ENCODE measurements around the gene CHST13.

Gene CHST13

DNA sequence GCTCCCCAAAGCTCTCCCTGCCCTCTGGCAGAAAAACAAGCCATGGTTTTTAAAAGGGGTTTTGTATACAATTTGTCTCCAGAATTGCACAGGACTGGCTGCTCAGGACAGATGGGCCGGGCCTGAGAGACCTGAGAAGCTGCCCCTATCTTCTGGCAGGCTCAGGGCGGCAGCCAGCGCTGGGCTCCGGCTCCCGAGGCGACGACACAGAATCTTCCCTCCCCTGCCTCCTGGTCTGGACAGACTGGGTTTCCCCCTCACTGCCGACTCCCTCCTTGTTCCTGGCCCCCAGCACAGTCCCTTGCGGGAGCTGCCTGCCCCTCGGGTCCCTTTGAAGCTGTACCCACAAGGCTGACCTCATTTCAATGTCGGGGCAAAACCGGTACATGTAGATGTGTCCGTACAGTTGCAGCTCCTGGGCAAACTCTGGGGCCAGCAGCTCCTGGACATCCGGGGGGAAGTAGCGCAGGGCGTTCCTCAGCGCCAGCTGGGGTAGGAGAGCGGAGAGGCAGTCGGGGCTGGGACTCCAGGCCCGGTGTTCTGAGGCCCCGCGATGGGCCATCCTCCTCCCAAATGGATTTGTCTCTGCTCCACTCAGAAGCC lies 13.5 kb upstream of the CHST13 start:
- DNase-seq, result no peak

DNA sequence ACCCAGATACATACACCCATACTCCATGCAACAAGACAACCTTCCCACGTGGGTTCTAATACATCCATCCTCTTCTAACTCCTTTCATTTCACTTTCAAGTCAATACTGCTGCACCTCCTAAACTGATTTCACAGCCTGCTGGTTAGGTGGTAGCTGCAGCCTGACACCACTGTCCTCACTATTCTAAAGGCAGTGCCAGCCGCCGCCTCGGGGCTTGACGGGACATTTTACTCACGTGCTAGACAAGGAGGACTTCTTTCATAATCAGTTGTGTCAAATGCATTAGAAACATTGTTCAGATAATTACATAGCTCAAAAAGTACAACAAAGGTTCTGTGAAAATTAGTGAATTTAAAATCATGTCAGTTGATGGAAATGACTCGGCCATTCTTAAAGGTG lies 12.7 kb upstream of the CHST13 start:
- no peak for DNase-seq

DNA sequence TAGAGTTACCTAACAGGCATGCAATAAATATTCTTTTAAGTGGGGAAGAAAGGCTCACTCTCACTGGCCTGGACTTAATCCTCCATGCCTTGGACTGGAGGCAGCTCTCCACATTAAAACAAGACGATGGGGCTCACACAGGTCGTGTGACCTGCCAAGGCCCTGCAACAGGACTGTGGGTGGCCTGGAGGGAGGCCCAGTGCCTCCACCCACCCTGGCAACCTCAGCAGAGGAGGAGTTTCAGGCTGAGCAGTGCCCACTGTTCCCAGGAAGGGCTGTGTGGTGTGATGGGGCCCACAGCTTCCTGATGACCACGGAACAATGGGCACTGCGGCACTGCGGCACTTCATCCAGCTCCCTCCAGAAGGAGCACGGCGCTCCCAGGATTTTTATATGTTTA lies 11.9 kb upstream of the CHST13 start:
- no peak for DNase-seq

DNA sequence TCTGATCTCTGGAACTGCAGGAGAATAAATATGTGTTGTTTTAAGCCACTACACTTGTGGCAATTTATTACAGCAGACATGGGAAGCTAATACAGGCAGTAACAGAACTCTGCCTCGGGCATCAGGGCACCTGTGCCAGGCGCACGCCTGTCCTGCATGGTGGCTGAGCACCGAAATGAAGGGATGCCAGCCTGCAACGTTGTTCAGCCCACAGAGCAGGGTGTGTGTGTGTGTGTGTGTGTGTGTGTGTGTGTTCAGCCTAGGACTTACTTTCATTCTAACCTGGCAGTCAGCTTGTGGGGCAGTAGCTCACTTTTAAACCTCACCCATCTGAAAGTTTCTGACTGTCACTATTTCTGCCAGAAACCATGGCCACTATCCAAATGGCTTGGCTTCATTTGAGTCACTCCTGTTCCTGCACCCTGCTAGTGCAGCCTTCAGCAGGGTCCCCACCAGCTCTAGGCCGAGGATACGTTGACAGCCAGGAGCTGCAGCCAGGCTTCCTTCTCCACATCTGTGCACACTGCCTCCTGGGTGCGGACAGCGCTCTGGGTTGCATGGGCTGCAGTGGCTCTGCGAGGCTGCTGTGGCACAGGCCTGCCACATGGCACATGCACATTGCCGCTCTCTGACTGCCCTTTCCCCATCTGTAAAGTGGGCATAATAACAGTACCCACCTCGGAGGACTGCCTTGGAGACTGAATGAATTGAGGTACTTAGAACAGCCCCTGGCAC lies 10.9 kb upstream of the CHST13 start:
- DNase-seq, result no peak

DNA sequence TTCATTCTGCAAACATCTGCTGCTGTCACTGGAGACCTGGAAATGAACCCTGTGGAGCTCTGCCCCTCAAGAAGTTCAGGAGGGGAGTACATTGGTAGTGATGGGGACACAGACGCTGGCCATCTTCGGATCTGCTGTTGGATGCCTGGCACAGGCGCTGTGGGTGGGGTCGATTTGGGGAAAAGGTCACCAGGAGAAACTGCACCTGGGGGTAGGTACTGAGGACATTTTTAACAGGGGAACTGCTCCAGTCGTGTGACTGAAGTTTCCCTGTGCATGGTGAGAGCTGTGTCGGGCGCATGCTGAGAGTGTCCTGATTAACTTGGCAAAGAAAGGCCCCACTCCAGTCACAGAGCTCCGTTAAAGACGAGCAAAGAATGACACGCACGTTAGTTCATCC lies 9.8 kb upstream of the CHST13 start:
- DNase-seq, result no peak

DNA sequence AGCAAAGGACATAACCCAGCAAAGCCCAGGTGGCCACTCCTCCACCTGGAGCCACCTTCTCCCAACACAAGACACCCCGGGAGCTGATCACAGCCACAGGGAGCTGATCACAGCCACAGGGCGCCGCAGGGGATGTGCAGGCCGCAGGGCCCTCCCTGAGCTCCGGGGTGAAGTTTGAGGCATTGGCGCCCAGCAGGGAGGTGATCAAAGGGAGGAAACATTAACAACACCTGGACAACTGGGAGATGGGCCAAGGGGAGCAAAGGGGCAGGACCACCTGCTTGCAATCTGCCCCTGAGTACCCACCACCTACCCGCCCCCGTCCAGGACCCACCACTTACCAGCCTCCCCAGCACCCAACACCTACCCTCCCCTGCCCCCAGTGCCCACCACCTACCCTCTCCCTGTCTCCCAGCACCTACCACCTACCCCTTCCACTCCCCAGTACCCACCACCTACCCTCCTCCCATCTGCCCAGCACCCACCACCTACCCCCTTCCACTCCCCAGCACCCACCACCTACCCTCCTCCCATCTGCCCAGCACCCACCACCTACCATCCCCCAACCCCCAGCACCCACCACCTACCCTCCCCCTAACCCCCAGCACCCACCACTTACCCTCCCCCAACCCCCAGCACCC lies 8.8 kb upstream of the CHST13 start:
- DNase-seq, result no peak

DNA sequence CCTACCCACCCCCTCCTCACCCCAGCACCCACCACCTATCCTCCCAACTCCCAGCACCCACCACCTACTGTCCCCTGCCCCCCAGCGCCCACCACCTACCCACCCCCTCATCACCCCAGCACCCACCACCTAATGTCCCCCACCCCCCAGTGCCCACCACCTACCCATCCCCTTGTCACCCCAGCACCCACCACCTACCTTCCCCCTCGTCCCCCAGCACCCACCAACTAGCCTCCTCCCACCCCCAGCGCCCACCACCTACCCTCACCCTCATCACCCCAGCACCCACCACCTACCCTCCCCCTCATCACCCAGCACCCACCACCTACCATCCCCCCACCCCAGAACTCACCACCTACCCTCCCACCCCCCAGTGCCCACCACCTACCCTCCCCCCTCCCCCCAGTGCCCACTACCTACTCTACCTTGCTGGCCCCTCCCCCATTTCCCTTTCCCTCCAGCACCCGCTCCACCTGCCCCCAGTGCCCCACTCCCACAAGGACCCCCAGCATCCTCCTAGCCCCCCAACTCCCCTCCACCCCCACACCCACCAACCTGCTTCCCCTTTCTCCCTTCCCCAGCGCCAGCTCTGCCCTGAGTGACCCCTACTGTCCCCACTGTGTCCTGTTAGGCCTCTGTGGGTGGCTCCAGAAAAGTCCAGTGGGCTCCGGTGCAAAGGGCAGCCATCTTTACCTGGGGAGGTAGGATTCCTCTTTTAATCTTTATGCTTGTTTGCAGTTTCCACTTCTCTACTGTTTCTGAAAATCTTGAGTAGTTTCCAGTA lies 7.6 kb upstream of the CHST13 start:
- no peak for DNase-seq

DNA sequence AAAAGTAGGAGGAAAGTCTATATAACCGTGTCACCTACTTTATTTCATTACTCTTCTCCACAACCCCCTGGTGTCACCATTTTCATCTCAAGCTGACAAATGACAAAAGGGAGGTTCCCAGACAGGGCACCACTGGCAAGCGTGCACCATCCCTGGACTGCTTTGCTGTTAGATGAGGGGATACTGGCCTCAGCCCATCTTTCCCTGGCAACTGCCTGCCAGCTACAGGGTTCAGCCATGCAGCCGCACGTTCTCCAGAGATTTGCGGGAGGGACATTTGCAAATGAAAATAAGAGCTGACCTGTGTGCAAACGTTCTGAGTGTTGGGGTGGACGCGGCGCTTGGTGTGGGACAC lies 7.0 kb upstream of the CHST13 start:
- no peak for DNase-seq

DNA sequence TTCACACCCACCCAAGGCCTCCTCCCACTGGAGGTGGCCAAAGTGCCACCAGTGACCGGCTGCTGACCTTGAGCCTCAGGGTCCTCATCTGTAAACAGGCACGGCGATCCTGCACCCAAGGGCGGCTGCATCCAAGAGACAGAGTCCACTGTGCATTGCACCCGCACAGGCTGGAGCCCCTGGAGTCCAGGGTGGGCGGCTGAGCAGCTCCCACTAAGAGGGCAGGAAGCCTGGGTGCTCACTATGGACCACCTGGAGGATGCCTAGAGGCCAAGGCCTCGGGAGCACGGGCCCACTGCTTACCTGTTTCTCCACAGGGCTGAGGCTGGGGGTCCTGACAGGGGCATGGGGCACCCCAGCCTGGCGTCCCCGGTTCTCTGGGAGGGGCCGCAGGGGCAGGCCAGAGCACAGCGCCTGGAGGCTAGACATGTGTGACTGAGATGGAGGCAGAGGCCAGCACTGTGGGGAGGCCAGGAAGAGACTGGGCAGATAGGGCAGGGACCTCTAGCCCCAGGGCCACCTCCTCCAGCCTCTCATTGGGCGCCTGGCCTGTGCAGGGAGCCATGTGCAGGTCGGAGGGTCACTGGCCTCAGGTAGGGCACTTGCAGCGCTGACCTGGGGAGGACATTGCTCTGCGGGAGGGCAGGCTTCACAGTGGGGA lies 6.5 kb upstream of the CHST13 start, which contains the start of gene UROC1:
Gene UROC1 (minus strand): TSS at position 483 of the 661 bp plus-strand sequence. CDS start 54 bp downstream, at position 429.
- no peak for DNase-seq

DNA sequence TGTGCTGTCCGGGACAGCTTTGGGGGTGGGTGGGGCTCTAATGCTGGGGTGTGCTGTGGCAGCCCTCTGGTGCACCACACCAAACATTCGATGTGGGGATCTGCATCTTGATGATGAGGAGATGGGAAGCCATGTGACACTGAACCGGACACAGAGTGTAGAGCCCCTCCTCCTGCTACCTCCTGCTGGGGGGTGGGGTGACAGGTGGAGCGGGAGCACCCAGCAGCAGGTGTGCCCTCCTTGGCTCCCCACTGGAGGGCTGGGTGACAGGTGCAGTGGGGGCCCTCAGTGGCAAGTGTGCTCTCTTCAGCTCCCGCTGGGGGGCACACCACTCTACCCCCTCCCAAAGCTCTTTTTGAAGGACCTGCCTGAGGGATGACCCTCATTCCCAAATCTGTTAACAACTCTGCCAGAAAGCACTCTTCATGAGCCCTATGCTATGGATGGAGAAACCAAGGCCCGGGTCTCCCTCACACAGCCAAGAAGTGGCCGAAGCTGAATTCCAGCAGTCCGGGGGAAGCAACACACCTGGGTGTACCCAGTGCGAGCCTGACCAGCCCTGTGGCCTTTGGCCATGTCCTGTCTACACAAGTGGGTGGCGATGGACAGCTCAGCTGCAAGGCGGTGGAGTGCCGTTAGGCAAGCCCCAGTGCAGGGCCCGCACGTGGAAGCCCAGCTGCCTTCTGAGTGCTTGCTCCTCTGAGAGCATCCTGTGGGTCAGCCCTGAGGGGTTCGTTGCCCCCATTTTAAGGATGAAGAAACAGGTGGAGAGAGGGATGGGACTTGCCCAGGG lies 5.8 kb upstream of the CHST13 start:
- DNase-seq, result no peak

DNA sequence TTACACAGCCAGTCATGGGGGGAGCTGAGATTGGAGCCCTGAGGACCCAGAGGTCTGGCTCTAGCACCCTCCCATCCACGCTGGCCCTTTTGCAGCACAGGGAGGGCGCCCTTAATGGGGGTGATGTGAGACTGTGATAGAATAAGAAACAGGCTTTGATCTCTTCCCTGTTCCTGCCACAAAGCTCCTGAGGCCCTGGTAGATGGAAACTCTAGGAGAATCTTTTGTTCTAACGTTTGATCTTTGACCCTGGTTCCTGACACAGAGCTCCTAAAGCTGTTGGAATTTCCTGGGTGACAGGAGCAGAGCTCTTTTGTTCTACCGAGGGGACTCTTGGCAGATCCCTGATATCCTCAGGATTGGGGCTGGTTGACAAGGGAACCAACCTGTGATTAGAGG lies 5.2 kb upstream of the CHST13 start:
- DNase-seq, result no peak

DNA sequence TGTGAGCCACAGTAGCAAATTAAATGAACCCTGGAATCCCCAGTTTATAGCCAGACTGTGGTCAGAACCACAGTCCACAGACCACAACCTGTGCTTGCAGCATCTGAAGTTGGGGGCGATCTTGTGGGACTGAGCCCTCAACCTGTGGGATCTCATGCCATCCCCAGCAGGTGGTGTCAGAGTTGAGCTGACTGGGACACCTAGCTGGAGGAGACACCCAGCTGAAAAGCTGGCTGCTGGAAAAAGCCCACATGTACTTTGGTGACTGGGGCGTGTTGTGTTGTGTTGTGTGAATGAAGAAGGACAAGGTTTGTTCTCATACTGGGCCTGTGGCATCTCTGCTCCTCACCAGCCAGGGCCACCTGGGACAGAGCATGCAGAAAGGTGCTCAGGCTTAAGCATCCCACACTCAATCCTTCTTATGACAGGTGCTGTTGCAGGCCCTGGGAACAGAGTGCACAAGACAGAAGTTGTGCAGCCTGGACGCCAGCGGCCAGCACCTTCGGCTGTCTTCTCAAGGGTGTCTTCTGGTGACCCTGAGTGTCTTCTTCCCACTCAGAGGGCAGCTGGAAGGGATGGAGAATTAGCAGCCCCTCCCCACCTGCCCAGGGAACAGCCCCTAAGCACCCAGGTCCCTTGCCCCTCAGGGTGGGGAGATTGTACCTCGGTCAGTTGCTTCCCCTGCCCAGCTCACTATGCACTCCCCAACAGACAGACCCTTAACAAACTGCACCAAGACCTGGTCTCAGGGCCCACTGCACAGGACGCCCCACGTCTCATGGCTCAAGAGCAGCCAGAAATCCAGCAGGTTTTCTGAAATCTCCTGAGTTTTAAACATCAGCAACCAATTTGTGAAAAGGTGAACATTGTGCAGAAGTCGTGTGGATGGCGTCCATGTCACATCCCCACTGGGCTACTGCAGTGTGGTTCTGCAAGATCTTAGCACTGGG lies 4.2 kb upstream of the CHST13 start:
- no peak for DNase-seq

DNA sequence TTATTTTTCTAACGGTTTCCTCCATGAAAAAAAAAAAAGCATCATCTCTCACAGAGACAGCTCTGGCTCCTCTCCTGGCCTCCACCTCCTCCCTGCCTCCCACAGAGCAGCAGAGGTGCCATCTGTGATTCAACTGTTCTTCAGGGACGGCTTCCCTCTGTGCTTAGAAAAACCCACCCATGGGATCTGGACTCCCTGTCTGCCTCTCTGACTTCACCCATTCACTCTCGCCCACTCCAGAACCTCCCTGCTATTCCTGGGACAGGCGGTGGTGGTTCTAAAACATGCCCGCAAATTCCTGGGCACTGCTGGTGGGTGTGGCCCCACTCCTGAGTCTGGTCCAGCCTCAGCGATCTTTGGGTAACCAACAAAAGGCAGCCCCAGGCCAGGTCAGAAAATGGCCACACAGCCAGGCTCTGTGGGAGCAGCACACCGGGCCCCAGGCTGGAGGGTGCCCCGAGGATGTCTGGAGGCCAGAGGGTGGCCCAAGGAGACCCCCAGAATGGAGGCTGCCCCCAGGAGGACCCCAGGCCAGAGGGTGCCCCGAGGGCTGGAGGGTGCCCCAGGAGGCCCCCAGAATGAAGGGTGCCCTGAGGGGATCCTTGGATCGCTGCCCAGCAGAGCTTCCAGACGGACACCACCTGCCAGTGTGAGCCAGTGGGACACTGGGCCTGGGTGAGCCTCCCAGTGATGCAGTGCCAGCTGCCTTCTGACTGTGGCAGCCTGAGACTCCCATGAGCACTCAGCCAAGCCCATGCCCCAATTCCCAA lies 2.6 kb upstream of the CHST13 start:
- DNase-seq, result no peak

DNA sequence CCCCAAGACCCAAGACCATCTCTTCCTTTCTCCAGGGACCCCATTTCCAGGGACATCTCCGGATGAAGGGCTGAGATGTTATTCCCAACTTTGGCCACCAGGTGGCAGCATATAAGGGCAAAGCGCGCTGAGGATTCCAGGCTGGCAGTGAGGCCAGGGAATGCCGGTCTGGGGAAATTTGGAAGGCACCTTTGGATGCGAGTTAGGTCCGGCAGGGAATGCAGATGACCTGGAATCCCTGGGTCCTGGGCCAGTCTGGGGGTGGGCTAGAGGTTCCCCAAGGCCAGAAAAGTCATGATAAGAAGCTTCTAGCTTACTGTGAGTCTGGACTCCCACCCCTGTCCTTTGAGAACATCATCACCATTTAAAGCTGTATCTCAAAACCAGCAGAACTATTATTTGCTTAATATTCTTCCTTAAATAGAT lies 1.6 kb upstream of the CHST13 start:
- no peak for DNase-seq

DNA sequence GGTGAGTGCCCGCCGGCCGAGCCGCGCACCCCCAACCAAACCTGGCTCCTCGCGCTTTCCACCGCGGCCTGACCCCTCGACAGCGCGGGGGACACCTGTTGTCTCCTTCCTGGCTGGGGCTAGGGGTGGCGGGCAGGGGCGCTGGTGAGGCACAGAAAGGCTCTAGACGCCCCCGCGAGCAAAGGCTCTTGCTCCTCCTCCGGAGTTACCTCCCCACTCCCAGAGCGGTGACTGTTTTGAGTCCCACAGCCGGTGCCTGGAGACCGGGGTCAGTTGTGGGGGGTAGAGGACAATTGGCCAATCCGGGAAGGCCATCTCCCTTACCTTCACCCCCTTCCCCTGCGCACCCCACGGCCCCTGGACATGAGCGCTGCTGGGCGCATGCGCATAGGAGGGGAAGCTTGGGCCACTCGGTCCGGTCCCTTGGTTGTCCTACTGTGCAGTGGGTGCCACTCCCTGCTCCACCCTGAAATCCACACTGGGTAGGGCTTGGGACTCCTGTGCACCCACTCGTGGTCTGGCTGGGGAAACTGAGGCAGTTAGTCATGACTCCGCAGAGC lies 554 bp downstream of the CHST13 start:
- DNase-seq, result no peak

DNA sequence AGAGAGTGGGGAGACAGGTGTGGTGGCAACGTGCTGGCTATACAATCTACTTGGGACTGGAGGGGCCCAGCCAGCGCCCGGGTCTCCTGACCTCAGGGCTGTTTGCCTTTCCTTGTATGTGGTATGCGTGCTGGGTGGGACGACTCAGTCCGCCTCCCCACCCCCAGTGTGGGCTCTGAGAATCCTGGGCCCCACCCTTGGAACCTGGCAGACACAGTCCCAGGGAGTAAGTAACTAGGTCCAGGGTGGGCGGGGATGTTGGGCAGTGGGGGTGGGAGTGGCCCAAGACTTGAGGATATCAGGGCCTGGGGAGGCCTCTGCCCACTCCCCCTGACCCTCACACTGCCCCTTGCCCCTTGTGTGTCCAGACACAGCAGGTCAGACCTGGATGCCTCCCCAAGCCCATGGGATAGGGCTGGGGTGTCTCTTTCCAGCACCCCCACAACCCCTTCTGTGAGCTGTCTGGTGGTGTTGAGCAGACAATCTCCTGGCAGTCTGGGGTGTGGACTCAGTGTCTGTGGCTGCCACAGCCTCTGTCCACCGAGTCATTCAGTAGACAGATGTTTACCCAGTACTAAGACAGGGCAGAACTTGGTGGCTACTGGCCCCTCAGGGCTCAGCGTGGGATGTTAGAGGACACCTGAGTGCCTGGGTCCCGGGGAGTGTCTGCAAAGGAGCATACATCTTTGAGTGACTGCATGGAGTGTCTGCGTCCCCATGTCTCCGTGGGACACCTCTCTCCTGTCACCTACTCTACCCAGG lies 1.3 kb downstream of the CHST13 start:
- no peak for DNase-seq

DNA sequence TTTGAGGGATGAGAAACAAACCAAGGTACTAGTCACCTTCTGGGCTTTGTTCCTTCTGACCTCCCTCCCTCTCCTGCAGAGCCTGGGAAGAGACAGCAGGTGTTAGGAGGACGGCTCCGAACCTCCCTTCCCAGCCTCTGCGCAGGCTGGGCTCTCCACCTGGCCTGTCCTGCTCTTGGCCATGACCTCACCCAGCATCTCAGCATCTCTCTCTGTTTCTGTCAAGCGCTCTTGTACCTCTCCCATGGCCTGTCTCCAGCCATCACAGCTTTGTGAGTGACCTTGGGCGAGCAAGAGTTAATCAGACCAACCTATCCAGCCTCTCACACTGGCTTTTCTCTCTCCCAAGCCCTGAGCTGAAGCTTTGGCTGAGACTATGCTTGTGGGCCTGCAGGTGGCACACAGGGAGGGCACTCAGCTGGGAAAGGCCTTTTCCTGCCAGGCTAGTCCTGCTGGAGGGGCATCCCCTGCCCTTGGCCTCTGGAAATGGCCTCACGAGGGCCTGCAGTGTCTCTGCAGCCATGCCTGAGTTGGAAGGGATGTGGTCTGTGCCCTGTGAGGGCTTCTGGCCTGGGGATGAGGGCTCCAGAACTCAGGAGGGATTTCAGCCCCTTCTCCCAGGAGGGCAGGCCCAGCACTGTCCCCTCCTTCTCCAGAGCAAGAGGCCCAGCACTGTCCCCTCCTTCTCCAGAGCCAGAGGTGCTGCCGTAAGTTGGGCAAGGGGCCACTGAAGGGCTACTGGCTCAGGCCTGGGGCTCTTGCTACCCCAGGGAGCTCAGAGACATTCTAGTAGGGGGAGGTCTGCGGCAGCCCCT lies 2.1 kb downstream of the CHST13 start:
- no peak for DNase-seq

DNA sequence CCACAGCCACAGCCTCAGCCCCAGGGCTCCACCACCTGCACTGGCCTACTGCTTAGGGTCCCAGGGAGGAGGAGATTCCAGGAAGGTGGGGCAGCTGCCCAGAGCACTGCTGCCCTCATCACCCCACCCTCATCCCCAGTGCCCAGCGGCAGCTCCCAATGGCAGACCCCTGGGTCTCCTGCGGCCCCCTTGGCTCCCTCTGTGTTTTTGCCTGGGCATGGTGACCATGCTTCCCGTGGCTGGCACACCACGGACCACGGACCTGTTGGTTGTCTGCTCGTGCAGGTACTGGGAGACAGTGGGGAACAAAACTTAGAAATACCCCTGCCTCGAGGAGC lies 2.7 kb downstream of the CHST13 start:
- DNase-seq, result no peak

All from MV-4-11 (cell line).